Adrenal gland (tissue), 12 donors: Measurements from ENCODE around the gene TOR3A. TPM values are rescaled to one million over a fixed set of nuclear protein-coding genes. Genes with fewer than 3 reads are reported as not detected.

Experiments used
- DNase-seq, 7 donors: peaks; one replicate each; pipeline ENCODE4 v3.0.0-alpha.2; 2019 to 2020
- H3K27ac ChIP-seq, 5 donors: fragments of 200-600 bp; sonication (generic) in 4 of 5; 1 replicate in 3 of 5; 2 replicates in 2 of 5; pipeline versions ENCODE4 v1.5.1 to v1.8.0; 2016 to 2020; ENCODE audit warnings: mild to moderate bottlenecking in 1 of 5
- H3K27me3 ChIP-seq: fragments of 200-600 bp; 2 replicates; pipeline ENCODE4 v1.8.0; 2021
- H3K36me3 ChIP-seq, 2 donors: fragments of 200-600 bp; replicated peaks in 1 of 2; 1 replicate in 1 of 2; 2 replicates in 1 of 2; pipeline versions ENCODE4 v1.5.1 to v1.8.0; 2018 to 2022
- H3K4me1 ChIP-seq, 2 donors: fragments of 200-600 bp; replicated peaks in 1 of 2; 1 replicate in 1 of 2; 2 replicates in 1 of 2; pipeline versions ENCODE4 v1.5.1 to v1.8.0; 2018 to 2021
- H3K4me3 ChIP-seq, 4 donors: fragments of 200-600 bp; sonication (generic) in 3 of 4; one replicate each; pipeline ENCODE4 v1.5.1; 2016 to 2018
- H3K9me3 ChIP-seq, 3 donors: fragments of 200-600 bp; sonication (generic) in 1 of 3; replicated peaks in 1 of 3; 1 replicate in 2 of 3; 2 replicates in 1 of 3; pipeline versions ENCODE4 v1.5.1 to v1.8.0; 2016 to 2021
- CTCF ChIP-seq, 6 experiments: fragments of 450-650 bp in 4 of 6; fragments of 200-600 bp in 2 of 6; sonication (generic) in 1 of 6; IDR thresholded peaks; 1 replicate in 5 of 6; 2 replicates in 1 of 6; pipeline versions ENCODE4 v1.5.1 to v1.8.0; 2016 to 2021; ENCODE audit warnings: antibody characterized with exemption in 6 of 6, mild to moderate bottlenecking in 2 of 6, moderate library complexity in 1 of 6
- POLR2A ChIP-seq, 2 donors: fragments of 450-650 bp; IDR thresholded peaks; one replicate each; pipeline ENCODE4 v1.6.1; 2017; ENCODE audit warnings: antibody characterized with exemption in 2 of 2, mild to moderate bottlenecking in 2 of 2, moderate library complexity in 1 of 2
- WGBS, 4 donors: extraction: QIAGEN DNeasy Blood & Tissue Kit in 2 of 4; methylation state at CpG; one replicate each; pipeline versions ENCODE4 v1.1.5 to v1.1.7; 2013 to 2017; 5-methylcytosine and 5-hydroxymethylcytosine counted together
- intact Hi-C, 2 donors: fragments of 100-400 bp; cut with DNase I; formaldehyde crosslinking; loops; one replicate each; pipeline versions ENCODE4 v1.14.1 to v1.15.0; 2022 to 2023
- polyA plus RNA-seq, 3 donors: library from polyadenylated mRNA; stranded (reverse); fragments of 200-250 nt in 2 of 3; fragments of 350-450 nt in 1 of 3; fragmentation: Illumina TruSeq in 1 of 3; extraction: RNeasy Lipid Tissue Mini Kit (QIAGEN cat#74804) in 1 of 3; gene quantifications; one replicate each; pipeline ENCODE4 v1.2.3, GENCODE V29; 2013 to 2014
- small RNA-seq, 2 donors: library from RNA; depleted of rRNA; stranded (forward); fragments of <200 nt; gene quantifications; one replicate each; pipeline ENCODE3, GENCODE V24; 2016
- total RNA-seq, 9 donors: library from RNA; depleted of rRNA in 4 of 9; stranded (reverse); fragments of >200 nt in 4 of 9; fragments of 120-200 nt in 1 of 9; fragmentation: NEBNext Ultra II Directional in 1 of 9; extraction: Animal tissue kit (Norgen Biotek cat#: 25700) in 1 of 9; gene quantifications; one replicate each; pipeline versions ENCODE4 v1.1.0 to v1.2.4, GENCODE V29; 2013 to 2023
- donor health status: healthy with polysubstance abuse.
- donor health status: Bipolar disorder and iron deficiency.
- donor health status: DM: yes; HTN: yes; CAD: no.
- donor health status: DM: no; HTN: no; CAD: no.
- donor health status: DM: no; HTN: no; CAD: no.
- donor health status: DM: yes; HTN: yes; CAD: no.

Gene TOR3A
- total and polyA plus RNA-seq, 12 donors: 6.8 to 53.5 (median 22.3) TPM

GRCh38 chr1:179143322-179143721, 61.5 kb downstream of the TOR3A start:
- H3K27me3 ChIP-seq: no peaks in the 10 kb centered on the region
- 58 to 78% (median 68%) methylated on average over 3 of the region's 3 CpGs for WGBS, 4 donors
- H3K36me3 ChIP-seq: no peaks in the 10 kb centered on the region
- H3K27ac ChIP-seq: peak overlapping the region in 1 of 5 donors; percentile 65
- peaks cover 0 to 25% of the 10 kb centered on the region in 2 donors for H3K4me1 ChIP-seq
- no peak overlapping the region for H3K4me3 ChIP-seq
- no peak for DNase-seq
- TF ChIP-seq CTCF (IDR thresholded peaks at IDR 0.05) (no peak), POLR2A (IDR thresholded peaks at IDR 0.05) (no peak)
- H3K9me3 ChIP-seq: no peaks in the 10 kb centered on the region
- intact Hi-C loops: no loop called here

DNA sequence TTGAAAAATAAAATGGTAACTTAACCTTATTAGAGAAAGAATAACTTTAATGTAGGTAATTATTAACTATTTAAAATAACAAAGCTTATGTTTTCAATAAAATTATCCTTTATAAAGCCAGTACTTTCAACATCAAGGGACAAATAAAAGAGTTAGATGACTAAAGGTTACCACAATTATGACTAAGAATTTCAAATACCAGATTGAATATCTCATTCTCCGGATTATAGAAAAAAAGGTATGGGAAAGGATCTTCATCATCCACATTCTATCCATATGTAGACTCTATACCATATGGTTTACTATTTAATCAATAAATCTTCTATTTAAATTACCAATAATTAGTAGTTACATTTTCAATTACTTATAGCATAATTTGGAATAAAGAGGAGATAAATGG, 62.8 kb downstream of the TOR3A start:
- Histone ChIP-seq H3K27ac (no peak overlapping the region), H3K36me3 (no peaks in the 10 kb centered on the region), H3K27me3 (no peaks in the 10 kb centered on the region), H3K9me3 (no peaks in the 10 kb centered on the region), H3K4me1 (peaks cover 0 to 25% of the 10 kb centered on the region in 2 donors), H3K4me3 (no peak overlapping the region)
- WGBS, 4 donors: 91 to 96% (median 93%) methylated on average over 1 of the region's 1 CpG
- no peak for DNase-seq
- intact Hi-C loops: no loop called here
- TF ChIP-seq CTCF (IDR thresholded peaks at IDR 0.05): no peak
- TF ChIP-seq POLR2A (IDR thresholded peaks at IDR 0.05): no peak

GRCh38 chr1:179145521-179145920, 63.7 kb downstream of the TOR3A start:
- intact Hi-C loops: no loop called here
- no peaks in the 10 kb centered on the region for H3K36me3 ChIP-seq
- H3K4me3 ChIP-seq: no peak overlapping the region
- H3K27me3 ChIP-seq: no peaks in the 10 kb centered on the region
- TF ChIP-seq CTCF (IDR thresholded peaks at IDR 0.05) (no peak), POLR2A (IDR thresholded peaks at IDR 0.05) (no peak)
- H3K4me1 ChIP-seq: peaks cover 0 to 25% of the 10 kb centered on the region in 2 donors
- no peaks in the 10 kb centered on the region for H3K9me3 ChIP-seq
- WGBS, 4 donors: 97 to 100% (median 98%) methylated on average over 3 of the region's 3 CpGs
- no peak overlapping the region for H3K27ac ChIP-seq
- DNase-seq: no peak

Small RNA genes lying within 50 kb of the gene (small RNA-seq; reads per million reads assigned to genes)
- gene AL512326.3: 0 reads per million in 2 donors

Other genes with a start within 250 kb of the TOR3A start
- gene ANGPTL1, start 211.0 kb upstream of the TOR3A start, total RNA-seq: 100 to 1,000 TPM in 1 of 9 donors, 10 to 100 TPM in 8; 15.1 to 106 (median 68.5) TPM
- gene ANGPTL1, start 211.0 kb upstream of the TOR3A start, polyA plus RNA-seq: 10 to 100 TPM in 2 of 3 donors, 1 to 10 TPM in 1; 8.3 to 81.1 (median 21.4) TPM
- 10 to 100 TPM; 26.8 to 69.9 (median 45.0) TPM for gene FAM20B, start 56.2 kb upstream of the TOR3A start, total RNA-seq
- 10 to 100 TPM; 15.4 to 42.8 (median 18.5) TPM for gene FAM20B, start 56.2 kb upstream of the TOR3A start, polyA plus RNA-seq
- 10 to 100 TPM in 6 of 9 donors, 1 to 10 TPM in 3; 7.8 to 21.0 (median 13.2) TPM for gene ABL2, start 147.6 kb downstream of the TOR3A start, total RNA-seq
- 1 to 10 TPM; 2.9 to 7.2 (median 6.0) TPM for gene ABL2, start 147.6 kb downstream of the TOR3A start, polyA plus RNA-seq
- gene SOAT1, start 211.7 kb downstream of the TOR3A start, total RNA-seq: 100 to 1,000 TPM; 127 to 803 (median 291) TPM
- gene SOAT1, start 211.7 kb downstream of the TOR3A start, polyA plus RNA-seq: 100 to 1,000 TPM in 1 of 3 donors, 10 to 100 TPM in 2; 36.9 to 675 (median 49.4) TPM